GM21360 (cell line): ENCODE measurements around the gene CLMN.

Experiments used
- ATAC-seq: cut with Tn5 transposase; IDR thresholded peaks from one replicate; pipeline ENCODE4 v1.9.1; 2021; ENCODE audit warnings: mild to moderate bottlenecking, moderate library complexity; ENCODE audit not compliant: unreplicated experiment

Gene CLMN

DNA sequence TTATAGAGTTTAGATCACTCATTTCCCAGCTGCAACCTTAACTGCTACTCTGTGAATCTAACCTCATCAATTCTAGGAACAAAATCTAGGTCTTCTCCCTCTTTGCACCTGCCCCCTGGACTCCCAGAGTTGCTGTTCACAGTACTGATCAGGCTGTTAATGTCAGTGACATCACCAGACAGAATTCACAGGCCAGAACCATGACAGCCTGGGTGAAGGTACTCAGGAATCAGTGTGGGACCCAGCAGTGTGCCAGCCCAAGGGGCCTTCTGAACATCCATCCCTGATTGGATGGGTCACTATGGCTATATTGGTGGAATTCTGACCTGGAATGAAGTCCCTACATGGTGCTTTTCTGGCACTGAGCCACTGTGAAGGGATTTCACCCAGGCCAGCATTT lies 72.8 kb downstream of the CLMN start:
- ATAC-seq: no peak

- no peak for ATAC-seq
Observed at GRCh38 chr14:95245334-95245733, 74.4 kb downstream of the CLMN start.

- ATAC-seq: no peak
Observed at GRCh38 chr14:95244587-95244986, 75.1 kb downstream of the CLMN start.

DNA sequence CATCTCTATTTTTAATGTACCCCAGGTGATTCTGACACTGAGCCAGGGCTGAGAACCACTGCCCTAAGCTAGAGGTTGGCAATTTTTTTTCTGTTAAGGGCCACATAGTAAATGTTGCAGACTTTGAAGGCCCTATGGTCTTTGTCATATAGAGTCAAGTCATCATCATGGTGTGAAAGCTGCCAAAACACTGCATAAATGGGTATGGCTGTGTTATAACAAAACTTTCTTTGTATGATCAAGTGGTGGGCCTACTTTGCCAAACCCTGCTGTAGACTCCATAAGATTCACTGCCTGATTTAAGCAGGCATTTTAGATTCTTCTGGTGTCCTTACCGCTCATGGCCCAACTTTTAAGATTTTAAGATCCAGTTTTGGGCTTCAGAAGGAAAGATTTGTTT lies 76.8 kb downstream of the CLMN start:
- ATAC-seq: no peak

DNA sequence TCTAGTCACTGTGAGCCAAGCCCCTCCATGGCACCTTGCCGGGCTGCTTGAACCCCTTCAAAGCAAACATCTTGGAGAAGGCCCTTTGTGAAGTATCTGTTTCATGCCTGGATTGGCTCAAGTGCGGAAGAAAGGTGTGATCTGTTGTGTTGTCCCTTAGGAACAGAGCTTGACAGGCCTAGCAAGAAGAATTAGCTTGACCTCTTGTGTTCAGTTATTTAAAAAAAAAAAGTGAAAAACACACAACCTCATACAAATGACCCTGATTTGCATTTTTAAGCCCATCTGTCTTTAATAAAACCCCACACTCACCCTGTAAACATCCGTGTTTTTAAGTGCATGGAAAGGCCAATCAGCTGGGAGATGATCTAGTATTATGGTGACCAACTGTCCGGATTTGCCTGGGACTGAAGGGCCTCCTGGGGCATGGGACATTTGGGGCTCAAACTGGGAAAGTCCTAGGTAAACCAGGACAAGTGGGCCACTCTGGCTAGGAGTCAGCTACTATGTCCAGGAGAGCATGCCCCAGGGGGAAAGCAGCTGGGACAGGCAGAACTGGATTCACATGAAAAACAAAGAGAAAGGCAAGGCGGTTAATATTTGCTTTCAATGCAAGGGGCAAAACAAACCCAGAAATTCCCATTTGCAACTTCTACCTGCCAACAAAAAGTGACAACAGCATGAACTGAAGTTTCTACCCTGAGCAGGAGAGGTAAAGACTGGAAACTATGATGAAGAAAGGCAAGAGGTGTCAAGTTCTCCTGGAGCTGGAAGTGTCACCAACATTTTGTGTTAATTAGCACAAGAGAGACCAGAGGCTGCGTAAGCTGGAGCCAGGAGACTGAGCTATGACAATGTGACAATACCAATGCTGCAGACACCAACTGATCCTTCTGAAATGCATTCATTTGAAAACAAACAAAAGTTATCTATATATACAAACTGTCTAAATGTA lies 78.6 kb downstream of the CLMN start:
- no peak for ATAC-seq

- no peak for ATAC-seq
Observed at GRCh38 chr14:95238487-95239298, 81.0 kb downstream of the CLMN start.

- no peak for ATAC-seq
Observed at GRCh38 chr14:95237958-95238340, 81.8 kb downstream of the CLMN start.

- ATAC-seq: no peak
Observed at GRCh38 chr14:95237121-95237957, 82.4 kb downstream of the CLMN start.

GRCh38 chr14:95236221-95236620 lies 83.5 kb downstream of the CLMN start:
- ATAC-seq: no peak

GRCh38 chr14:95235767-95236166 lies 83.9 kb downstream of the CLMN start:
- no peak for ATAC-seq

DNA sequence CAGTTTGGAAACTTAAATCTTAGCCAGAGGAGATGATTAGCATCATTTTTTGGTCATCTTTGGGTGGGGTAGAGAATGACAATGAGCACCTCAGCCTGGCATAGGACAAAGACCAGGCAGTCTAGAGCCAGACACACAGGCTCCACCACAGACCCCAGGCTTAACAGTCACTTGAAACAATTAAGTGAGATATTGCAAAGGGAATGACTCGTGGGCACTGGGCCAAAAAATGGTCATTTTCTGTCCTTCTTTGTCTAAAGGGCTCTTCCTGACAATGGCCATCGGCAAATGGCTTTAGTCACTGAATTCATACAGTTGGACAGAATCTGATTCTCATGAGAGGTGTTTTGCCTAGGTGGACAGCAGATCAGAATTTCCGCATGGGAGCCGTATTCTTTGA lies 84.4 kb downstream of the CLMN start:
- no peak for ATAC-seq

DNA sequence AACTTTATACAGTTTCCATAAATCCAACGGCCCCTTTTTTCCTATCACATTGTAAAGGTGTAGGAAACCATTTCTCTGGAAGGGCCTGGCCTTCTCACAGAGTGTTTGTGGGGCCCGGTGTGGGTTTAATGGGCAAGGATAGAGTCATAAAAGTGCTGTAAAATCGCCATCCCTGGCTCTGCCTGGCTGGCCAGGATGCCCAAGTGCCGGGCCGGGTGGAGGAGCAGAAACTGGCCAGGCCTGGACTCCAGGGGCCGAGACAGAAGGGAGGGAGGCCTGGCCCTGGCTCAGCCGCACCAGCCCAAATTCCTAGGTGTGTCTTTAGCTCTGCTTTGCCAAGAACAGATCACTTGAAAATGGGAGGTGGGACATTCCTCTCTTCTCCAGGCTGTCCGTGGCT lies 85.3 kb downstream of the CLMN start:
- no peak for ATAC-seq

DNA sequence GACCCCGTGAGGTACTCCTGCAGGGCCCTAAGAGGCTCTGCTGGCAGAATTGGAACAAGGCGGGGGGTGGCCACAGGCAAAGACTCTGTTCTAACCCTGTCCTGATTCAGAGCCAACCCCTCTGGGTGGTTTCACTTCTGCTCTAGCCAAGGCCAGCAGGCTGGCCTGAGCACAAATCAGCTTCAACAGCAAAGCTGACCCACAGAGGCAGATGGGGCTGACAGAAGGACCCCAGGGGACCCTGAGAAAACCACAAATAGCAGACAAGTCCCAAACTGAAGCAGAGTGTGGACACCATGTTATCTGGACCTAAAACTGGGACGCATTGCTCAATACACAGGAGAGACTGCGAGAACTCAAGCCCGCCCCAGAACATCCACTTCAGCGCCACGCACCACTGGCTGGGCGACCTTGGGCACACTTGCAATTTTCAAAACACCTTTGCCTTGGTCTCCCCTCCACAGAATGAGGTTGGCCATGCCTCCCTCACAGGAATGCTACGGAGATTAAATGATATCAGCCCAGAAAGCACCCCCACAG lies 85.9 kb downstream of the CLMN start:
- peak; percentile 88 for ATAC-seq

DNA sequence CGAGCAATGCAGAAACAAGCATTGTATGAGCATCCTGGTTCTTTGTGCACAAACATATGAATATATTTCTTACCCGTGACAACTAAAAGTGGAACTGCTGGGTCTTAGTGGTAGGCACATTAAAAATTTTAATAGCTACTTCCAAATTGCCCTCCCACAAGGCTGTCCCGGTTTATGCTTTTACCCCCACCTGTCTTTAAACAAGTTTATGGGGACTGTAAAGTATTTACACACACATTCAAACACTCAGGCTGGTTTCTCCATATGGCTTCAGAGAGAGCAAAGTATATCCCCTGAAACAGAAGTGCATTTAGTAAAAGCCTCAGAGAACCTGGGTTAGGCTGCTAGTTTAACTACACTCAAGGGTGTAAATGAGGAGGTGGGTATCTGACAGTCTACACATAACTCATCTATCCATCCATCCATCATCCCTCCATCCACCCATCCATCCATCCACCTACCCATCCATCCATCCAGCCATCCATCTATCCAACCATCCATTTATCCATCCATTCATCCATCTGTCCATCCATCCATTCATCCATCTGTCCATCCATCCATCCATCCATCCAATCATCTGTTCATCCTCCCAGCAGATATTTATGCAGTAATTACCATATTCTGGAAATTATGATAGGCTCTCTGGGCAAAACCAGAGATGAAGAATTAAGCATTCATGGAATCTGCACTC lies 86.7 kb downstream of the CLMN start:
- ATAC-seq: no peak

DNA sequence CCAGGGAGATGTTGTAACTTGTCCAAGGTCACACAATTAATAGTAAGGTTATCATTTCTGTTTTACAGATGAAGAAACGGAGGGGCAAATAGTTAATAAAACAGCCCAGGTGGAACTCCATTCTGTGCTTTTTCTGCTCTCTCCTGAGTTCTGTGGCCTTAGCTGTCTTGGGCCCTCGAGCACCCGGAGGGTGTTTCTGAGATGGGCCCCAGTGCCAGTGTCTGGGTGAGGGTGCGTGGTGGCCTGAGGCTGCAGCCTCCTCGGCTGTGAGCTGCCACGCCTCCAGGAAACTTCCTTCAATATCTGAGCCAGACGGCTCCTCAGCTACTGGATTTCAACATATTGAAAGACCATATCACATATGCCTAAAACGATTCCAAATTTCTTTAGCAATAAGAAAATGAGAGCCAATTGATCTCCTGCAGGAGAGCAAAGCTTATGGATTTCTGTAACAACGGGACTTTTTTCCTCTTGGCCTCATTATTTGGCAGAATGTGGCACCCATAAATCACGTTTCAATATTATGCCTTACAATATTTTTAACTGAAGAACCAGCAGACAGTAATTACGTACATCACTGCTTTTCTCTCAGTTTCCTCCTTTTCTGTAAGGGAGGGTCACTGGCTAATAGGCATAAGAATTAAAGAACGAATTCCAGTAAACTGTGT lies 87.6 kb downstream of the CLMN start:
- no peak for ATAC-seq

- no peak for ATAC-seq
Observed at GRCh38 chr14:95229749-95230148, 90.0 kb downstream of the CLMN start.

DNA sequence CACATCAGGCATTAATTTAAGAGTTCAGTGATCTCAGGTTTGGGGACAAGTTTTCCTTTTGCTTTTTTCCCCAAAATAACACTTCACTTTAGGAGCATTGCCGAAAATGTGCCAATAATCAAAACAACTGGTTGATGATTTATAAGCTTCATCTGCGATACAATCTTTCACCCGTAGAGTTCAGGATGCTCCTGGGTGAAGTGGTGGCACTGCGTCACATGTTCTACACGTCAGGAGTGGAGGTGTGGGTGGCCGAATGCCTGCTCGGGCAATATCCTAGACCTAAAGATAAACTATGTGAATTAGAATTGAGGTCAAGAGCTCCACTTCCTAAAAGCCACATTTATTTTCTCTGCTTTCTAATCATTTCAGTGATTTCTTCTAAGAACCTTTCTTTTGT lies 91.5 kb downstream of the CLMN start:
- ATAC-seq: no peak

- ATAC-seq: no peak
Observed at GRCh38 chr14:95227279-95227860, 92.3 kb downstream of the CLMN start.

DNA sequence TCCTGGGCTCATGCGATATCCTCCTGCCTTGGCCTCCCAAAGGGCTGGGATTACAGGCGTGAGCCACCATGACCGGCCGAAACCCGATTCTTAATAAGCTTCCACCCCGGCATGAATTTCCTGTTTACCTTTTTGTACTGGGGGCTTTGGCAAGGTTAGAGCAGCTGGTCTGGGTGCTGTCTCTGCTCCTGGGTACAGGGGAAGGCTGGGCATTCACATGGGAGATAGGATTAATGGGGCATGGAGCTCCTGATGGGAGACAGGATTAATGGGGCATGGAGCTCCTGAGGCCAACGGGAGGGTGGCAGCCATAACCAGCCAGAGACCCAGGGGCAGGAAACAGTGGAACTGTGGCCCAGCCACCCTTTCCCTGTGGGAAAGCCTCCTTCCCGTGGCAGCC lies 92.9 kb downstream of the CLMN start:
- no peak for ATAC-seq
